CD4-positive, alpha-beta memory T cell (primary cell): ENCODE data around the gene TMEM203. TPM values are rescaled to one million over a fixed set of nuclear protein-coding genes. Genes with fewer than 3 reads are reported as not detected.

Experiments used
- CTCF ChIA-PET: fragments of 350-600 bp; sonication (Branson Sonifier 250); formaldehyde crosslinking; loops from one replicate; lab custom pipeline; 2021; ENCODE audit warnings: inconsistent platforms; ENCODE audit not compliant: partially characterized antibody; lab: Charles Lee
- POLR2A ChIA-PET: fragments of 350-600 bp; sonication (Branson Sonifier 250); formaldehyde crosslinking; loops from one replicate; lab custom pipeline; 2021; ENCODE audit not compliant: partially characterized antibody; lab: Charles Lee
- DNase-seq, 5 donors: peaks; one replicate each; pipeline versions ENCODE4 v3.0.0 to v3.0.0-alpha.2; 2020 to 2022; ENCODE audit warnings: mixed read lengths in 1 of 5
- H3K27ac ChIP-seq: one replicate; pipeline ENCODE4 v1.7.0; 2013; ENCODE audit warnings: low read depth, low read length
- H3K27me3 ChIP-seq: 2 replicates; pipeline ENCODE4 v1.7.0; 2013; ENCODE audit warnings: mild to moderate bottlenecking, low read length, moderate library complexity; ENCODE audit not compliant: insufficient read depth
- H3K36me3 ChIP-seq: 2 replicates; pipeline ENCODE4 v1.7.0; 2013; ENCODE audit warnings: mild to moderate bottlenecking, low read length, moderate library complexity; ENCODE audit not compliant: insufficient read depth
- H3K4me1 ChIP-seq: 2 replicates; pipeline ENCODE4 v1.7.0; 2013; ENCODE audit warnings: mild to moderate bottlenecking, low read length, moderate library complexity; ENCODE audit not compliant: insufficient read depth
- H3K4me3 ChIP-seq, 2 donors: one replicate each; pipeline ENCODE4 v1.7.0; 2013; ENCODE audit warnings: low read length in 2 of 2, mild to moderate bottlenecking in 1 of 2
- H3K9me3 ChIP-seq, 2 donors: one replicate each; pipeline ENCODE4 v1.7.0; 2013; ENCODE audit warnings: low read length in 2 of 2, control low read depth in 1 of 2; ENCODE audit not compliant: control insufficient read depth in 1 of 2
- H3K27ac Mint-ChIP-seq, 7 donors: one replicate each; pipeline ENCODE4 v1.8.0; 2020 to 2021; ENCODE audit warnings: mixed read lengths in 7 of 7, mild to moderate bottlenecking in 6 of 7, inconsistent platforms in 3 of 7, moderate library complexity in 3 of 7
- H3K27me3 Mint-ChIP-seq, 2 donors: one replicate each; pipeline ENCODE4 v1.8.0; 2020 to 2021; ENCODE audit warnings: mixed read lengths in 2 of 2
- H3K36me3 Mint-ChIP-seq, 2 donors: one replicate each; pipeline ENCODE4 v1.8.0; 2020 to 2021; ENCODE audit warnings: mixed read lengths in 2 of 2, inconsistent platforms in 1 of 2, mild to moderate bottlenecking in 1 of 2
- H3K4me1 Mint-ChIP-seq, 4 donors: one replicate each; pipeline ENCODE4 v1.8.0; 2020 to 2021; ENCODE audit warnings: mixed read lengths in 4 of 4, mild to moderate bottlenecking in 1 of 4
- H3K4me3 Mint-ChIP-seq, 8 donors: one replicate each; pipeline ENCODE4 v1.8.0; 2020 to 2021; ENCODE audit warnings: mixed read lengths in 8 of 8, mild to moderate bottlenecking in 7 of 8, moderate library complexity in 6 of 8, inconsistent platforms in 3 of 8
- H3K9me3 Mint-ChIP-seq, 8 donors: one replicate each; pipeline ENCODE4 v1.8.0; 2020 to 2021; ENCODE audit warnings: mixed read lengths in 8 of 8, mild to moderate bottlenecking in 5 of 8, inconsistent platforms in 3 of 8, moderate library complexity in 1 of 8
- intact Hi-C: fragments of 100-400 bp; cut with micrococcal nuclease; formaldehyde crosslinking; loops from one replicate; pipeline ENCODE4 v1.15.1; 2023
- polyA plus RNA-seq, 2 donors: library from polyadenylated mRNA; unstranded; fragments of 300-500 nt; fragmentation: Illumina TruSeq; gene quantifications; one replicate each; pipeline ENCODE4 v1.2.3, GENCODE V29; 2021
- total RNA-seq, 2 experiments: library from RNA; stranded (reverse); gene quantifications; one replicate each; pipeline ENCODE4 v1.2.3, GENCODE V29; 2021

TMEM203 gene
- total and polyA plus RNA-seq, 4 experiments from 2014 or later, result 39.5 to 170 (median 86.0) TPM

- Histone ChIP-seq H3K4me3 (no peak overlapping the region), H3K9me3 (no peaks in the 10 kb centered on the region), H3K27me3 (peaks cover 9% of the 10 kb centered on the region), H3K36me3 (no peaks in the 10 kb centered on the region), H3K4me1 (peaks cover 19% of the 10 kb centered on the region), H3K27ac (no peak overlapping the region)
- Mint-ChIP-seq H3K27me3 (peaks cover 9 to 35% of the 10 kb centered on the region in 2 donors), H3K36me3 (no peaks in the 10 kb centered on the region), H3K27ac (no peak overlapping the region), H3K4me3 (peak overlapping the region in 1 of 8 donors; percentile 9), H3K9me3 (no peaks in the 10 kb centered on the region), H3K4me1 (peaks cover 6 to 22% (median 16%) of the 10 kb centered on the region in 4 donors)
- intact Hi-C loops, result no loop called here
- no peak for DNase-seq
- ChIA-PET POLR2A (no interaction called here), CTCF (no interaction called here)
Observed at GRCh38 chr9:137160054-137160425, 45.4 kb downstream of the TMEM203 start.

GRCh38 chr9:137159105-137160053, 46.1 kb downstream of the TMEM203 start:
- peaks cover 19% of the 10 kb centered on the region for H3K4me1 ChIP-seq
- no peak overlapping the region for H3K4me3 ChIP-seq
- POLR2A ChIA-PET, result no interaction called here
- H3K9me3 ChIP-seq, result no peaks in the 10 kb centered on the region
- no peak overlapping the region for H3K27ac Mint-ChIP-seq
- H3K4me1 Mint-ChIP-seq, result peaks cover 6 to 22% (median 16%) of the 10 kb centered on the region in 4 donors
- H3K27me3 Mint-ChIP-seq, result peaks cover 9 to 37% of the 10 kb centered on the region in 2 donors
- no peak overlapping the region for H3K4me3 Mint-ChIP-seq
- DNase-seq, result no peak
- H3K9me3 Mint-ChIP-seq, result no peaks in the 10 kb centered on the region
- no peaks in the 10 kb centered on the region for H3K36me3 Mint-ChIP-seq
- CTCF ChIA-PET, result no interaction called here
- no peaks in the 10 kb centered on the region for H3K36me3 ChIP-seq
- H3K27ac ChIP-seq, result no peak overlapping the region
- peaks cover 9% of the 10 kb centered on the region for H3K27me3 ChIP-seq
- intact Hi-C loops, result no loop called here

GRCh38 chr9:137158625-137159024, 46.8 kb downstream of the TMEM203 start:
- Mint-ChIP-seq H3K4me3 (no peak overlapping the region), H3K27me3 (peaks cover 7 to 35% of the 10 kb centered on the region in 2 donors), H3K9me3 (no peaks in the 10 kb centered on the region), H3K27ac (no peak overlapping the region), H3K36me3 (no peaks in the 10 kb centered on the region), H3K4me1 (peaks cover 6 to 22% (median 16%) of the 10 kb centered on the region in 4 donors)
- no peaks in the 10 kb centered on the region for H3K36me3 ChIP-seq
- H3K4me3 ChIP-seq, result no peak overlapping the region
- ChIA-PET CTCF (no interaction called here), POLR2A (no interaction called here)
- no peaks in the 10 kb centered on the region for H3K9me3 ChIP-seq
- no peak for DNase-seq
- H3K27me3 ChIP-seq, result peaks cover 9% of the 10 kb centered on the region
- H3K27ac ChIP-seq, result no peak overlapping the region
- intact Hi-C loops, result no loop called here
- H3K4me1 ChIP-seq, result peaks cover 19% of the 10 kb centered on the region

- POLR2A ChIA-PET, result interaction anchor here (1.3 to 1.7 kb wide), 2 partner anchors 28 to 83 kb away, joined by 3 to 4 read pairs; partner anchors contain the start of gene TUBB4B
- Mint-ChIP-seq H3K4me3 (peak overlapping the region in 2 of 8 donors; percentile 23 to 25), H3K4me1 (peaks cover 6 to 22% (median 16%) of the 10 kb centered on the region in 4 donors), H3K27me3 (peaks cover 6 to 33% of the 10 kb centered on the region in 2 donors), H3K36me3 (no peaks in the 10 kb centered on the region), H3K27ac (peak overlapping the region in 3 of 7 donors; percentile 7 to 59 (median 10)), H3K9me3 (no peaks in the 10 kb centered on the region)
- H3K9me3 ChIP-seq, result no peaks in the 10 kb centered on the region
- peaks cover 9% of the 10 kb centered on the region for H3K27me3 ChIP-seq
- intact Hi-C loops, result no loop called here
- H3K36me3 ChIP-seq, result no peaks in the 10 kb centered on the region
- no peak overlapping the region for H3K4me3 ChIP-seq
- H3K27ac ChIP-seq, result no peak overlapping the region
- peaks cover 19% of the 10 kb centered on the region for H3K4me1 ChIP-seq
- DNase-seq, result no peak
- CTCF ChIA-PET, result interaction anchor here (1.4 kb wide), 1 partner anchor 31 kb away, joined by 3 read pairs; no protein-coding TSS in a partner anchor
Observed at GRCh38 chr9:137157618-137158415, 47.6 kb downstream of the TMEM203 start.

- DNase-seq, result peak; percentile 31 to 59 (median 44)
- peak overlapping the region in 1 of 2 donors; percentile 44 for H3K4me3 ChIP-seq
Observed at GRCh38 chr9:137156567-137157375, 48.7 kb downstream of the TMEM203 start.

More at GRCh38 chr9:137156567-137157375, 48.7 kb downstream of the TMEM203 start:
- no peaks in the 10 kb centered on the region for H3K9me3 Mint-ChIP-seq
- peaks cover 6 to 22% (median 16%) of the 10 kb centered on the region in 4 donors for H3K4me1 Mint-ChIP-seq
- peaks cover 19% of the 10 kb centered on the region for H3K4me1 ChIP-seq
- H3K27ac ChIP-seq, result no peak overlapping the region
- H3K9me3 ChIP-seq, result no peaks in the 10 kb centered on the region
- ChIA-PET CTCF (interaction anchor here (1.4 kb wide), 1 partner anchor 33 kb away, joined by 3 read pairs; no protein-coding TSS in a partner anchor), POLR2A (interaction anchor here (0.6 to 1.7 kb wide), 4 partner anchors 14 to 84 kb away, joined by 3 to 4 read pairs (median 3); partner anchors contain the start of gene TUBB4B)
- peaks cover 9% of the 10 kb centered on the region for H3K27me3 ChIP-seq
- no peaks in the 10 kb centered on the region for H3K36me3 Mint-ChIP-seq
- peak overlapping the region in 1 of 7 donors; percentile 59 for H3K27ac Mint-ChIP-seq
- H3K4me3 Mint-ChIP-seq, result peak overlapping the region in 7 of 8 donors; percentile 38 to 72 (median 54)
- H3K36me3 ChIP-seq, result no peaks in the 10 kb centered on the region
- intact Hi-C loops, result no loop called here
- peaks cover 6 to 32% of the 10 kb centered on the region in 2 donors for H3K27me3 Mint-ChIP-seq
